ENCODE results near the gene TMEM263. TPM values are rescaled to one million over a fixed set of nuclear protein-coding genes. Genes with fewer than 3 reads are reported as not detected.

Gene TMEM263
- total and polyA plus RNA-seq, 2 experiments from 2014 or later, result 7.1 to 10.4 TPM

DNA sequence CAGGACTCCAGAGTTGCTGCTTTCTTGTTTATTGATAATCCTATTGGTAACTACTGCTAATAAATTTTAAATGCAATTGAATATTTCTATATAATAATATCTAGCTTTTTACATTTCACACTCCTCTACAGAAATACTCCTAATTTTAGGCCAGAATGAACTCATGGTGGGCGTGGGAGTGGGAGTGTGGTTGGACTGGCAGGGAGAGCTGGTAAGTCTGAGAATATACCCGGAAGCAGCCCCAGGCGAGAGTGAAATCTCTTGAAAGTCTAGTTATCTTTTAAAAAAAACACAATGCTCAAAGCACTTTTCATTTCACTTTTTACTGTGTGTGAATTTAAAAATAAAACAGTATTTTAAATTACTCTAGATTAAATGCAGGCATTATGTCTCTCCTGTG is 4.7 kb downstream of the TMEM263 start (continued):
- TF ChIP-seq, protein P1, sequence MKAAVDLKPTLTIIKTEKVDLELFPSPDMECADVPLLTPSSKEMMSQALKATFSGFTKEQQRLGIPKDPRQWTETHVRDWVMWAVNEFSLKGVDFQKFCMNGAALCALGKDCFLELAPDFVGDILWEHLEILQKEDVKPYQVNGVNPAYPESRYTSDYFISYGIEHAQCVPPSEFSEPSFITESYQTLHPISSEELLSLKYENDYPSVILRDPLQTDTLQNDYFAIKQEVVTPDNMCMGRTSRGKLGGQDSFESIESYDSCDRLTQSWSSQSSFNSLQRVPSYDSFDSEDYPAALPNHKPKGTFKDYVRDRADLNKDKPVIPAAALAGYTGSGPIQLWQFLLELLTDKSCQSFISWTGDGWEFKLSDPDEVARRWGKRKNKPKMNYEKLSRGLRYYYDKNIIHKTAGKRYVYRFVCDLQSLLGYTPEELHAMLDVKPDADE (IDR thresholded peaks at IDR 0.05), result no peak
- TF ChIP-seq, protein P2, sequence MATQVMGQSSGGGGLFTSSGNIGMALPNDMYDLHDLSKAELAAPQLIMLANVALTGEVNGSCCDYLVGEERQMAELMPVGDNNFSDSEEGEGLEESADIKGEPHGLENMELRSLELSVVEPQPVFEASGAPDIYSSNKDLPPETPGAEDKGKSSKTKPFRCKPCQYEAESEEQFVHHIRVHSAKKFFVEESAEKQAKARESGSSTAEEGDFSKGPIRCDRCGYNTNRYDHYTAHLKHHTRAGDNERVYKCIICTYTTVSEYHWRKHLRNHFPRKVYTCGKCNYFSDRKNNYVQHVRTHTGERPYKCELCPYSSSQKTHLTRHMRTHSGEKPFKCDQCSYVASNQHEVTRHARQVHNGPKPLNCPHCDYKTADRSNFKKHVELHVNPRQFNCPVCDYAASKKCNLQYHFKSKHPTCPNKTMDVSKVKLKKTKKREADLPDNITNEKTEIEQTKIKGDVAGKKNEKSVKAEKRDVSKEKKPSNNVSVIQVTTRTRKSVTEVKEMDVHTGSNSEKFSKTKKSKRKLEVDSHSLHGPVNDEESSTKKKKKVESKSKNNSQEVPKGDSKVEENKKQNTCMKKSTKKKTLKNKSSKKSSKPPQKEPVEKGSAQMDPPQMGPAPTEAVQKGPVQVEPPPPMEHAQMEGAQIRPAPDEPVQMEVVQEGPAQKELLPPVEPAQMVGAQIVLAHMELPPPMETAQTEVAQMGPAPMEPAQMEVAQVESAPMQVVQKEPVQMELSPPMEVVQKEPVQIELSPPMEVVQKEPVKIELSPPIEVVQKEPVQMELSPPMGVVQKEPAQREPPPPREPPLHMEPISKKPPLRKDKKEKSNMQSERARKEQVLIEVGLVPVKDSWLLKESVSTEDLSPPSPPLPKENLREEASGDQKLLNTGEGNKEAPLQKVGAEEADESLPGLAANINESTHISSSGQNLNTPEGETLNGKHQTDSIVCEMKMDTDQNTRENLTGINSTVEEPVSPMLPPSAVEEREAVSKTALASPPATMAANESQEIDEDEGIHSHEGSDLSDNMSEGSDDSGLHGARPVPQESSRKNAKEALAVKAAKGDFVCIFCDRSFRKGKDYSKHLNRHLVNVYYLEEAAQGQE (IDR thresholded peaks at IDR 0.05; ENCODE audit: unreplicated experiment), result no peak
- TF ChIP-seq STAT1 (IDR thresholded peaks at IDR 0.05; ENCODE audit: unreplicated experiment) (no peak), POLR2AphosphoS5 (IDR thresholded peaks at IDR 0.05; ENCODE audit: low read depth) (no peak), NANOG (IDR thresholded peaks at IDR 0.05; ENCODE audit: borderline replicate concordance) (no peak), EZH2phosphoT487 (IDR thresholded peaks at IDR 0.05; ENCODE audit: unreplicated experiment) (no peak)

DNA sequence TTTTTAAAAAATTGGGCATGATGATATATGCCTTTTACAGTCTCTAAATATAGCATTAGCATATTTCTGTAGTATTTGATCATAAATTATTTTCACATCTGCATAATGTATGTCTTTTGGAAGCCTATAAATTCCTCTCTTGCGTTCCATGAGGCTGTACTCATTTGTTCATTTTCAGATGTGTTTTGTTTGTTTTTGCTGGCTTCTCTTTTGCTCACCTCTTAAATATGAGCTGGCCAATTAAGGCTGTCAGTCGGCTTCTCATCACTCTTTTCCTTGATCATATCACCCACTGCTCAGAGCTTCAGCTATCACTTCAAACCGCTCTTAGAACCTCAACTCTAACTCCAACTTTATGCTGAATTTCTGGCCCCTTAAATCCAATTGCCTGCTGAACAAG is 6.6 kb downstream of the TMEM263 start:
- Histone ChIP-seq H3K4me3 (no peak overlapping the region), H3K4me2 (no peak overlapping the region), H3K4me1 (ENCODE audit: insufficient read depth) (0 out of 2 replicates have a peak, but pooled peaks cover 6% of the 10 kb centered on the region), H3F3A (replicated peaks; ENCODE audit: low read depth) (no peaks in the 10 kb centered on the region), H3K36me3 (ENCODE audit: insufficient read depth) (no peaks in the 10 kb centered on the region), H4K20me1 (replicated peaks; ENCODE audit: insufficient read depth) (peaks cover 16% of the 10 kb centered on the region), H3K27me3 (ENCODE audit: insufficient read depth) (no peaks in the 10 kb centered on the region), H3K27ac (ENCODE audit: low read depth) (no peak overlapping the region), H3K79me2 (replicated peaks; ENCODE audit: insufficient read depth) (peaks cover 27% of the 10 kb centered on the region), H3K9me2 (ENCODE audit: insufficient read depth) (no peaks in the 10 kb centered on the region), H2AFZ (no peak overlapping the region)
- Mint-ChIP-seq H3K27me3 (ENCODE audit: insufficient read depth, low read depth, poor library complexity) (no peaks in the 10 kb centered on the region), H3K4me3 (no peak overlapping the region), H3K4me1 (no peaks in the 10 kb centered on the region; the same call in 1 of the 3 replicates), H3K36me3 (ENCODE audit: low read depth) (no peaks in the 10 kb centered on the region), H3K27ac (no peak overlapping the region), H3K9me3 (no peaks in the 10 kb centered on the region)
- ATAC-seq (no peak), DNase-seq (ENCODE audit: low spot score) (no peak)
- TF ChIP-seq NANOG (IDR thresholded peaks at IDR 0.05; ENCODE audit: borderline replicate concordance) (no peak), ZNF331 (CRISPR knock-in tag; IDR thresholded peaks at IDR 0.05; ENCODE audit: low read depth) (no peak), JUNB (IDR thresholded peaks at IDR 0.05; ENCODE audit: unreplicated experiment) (no peak), EZH2 (IDR thresholded peaks at IDR 0.05; ENCODE audit: low read depth, unreplicated experiment) (no peak), CREB1 (CRISPR knock-in tag; IDR thresholded peaks at IDR 0.05; ENCODE audit: low read depth) (no peak), STAT1 (IDR thresholded peaks at IDR 0.05; ENCODE audit: unreplicated experiment) (no peak), ZNF114 (CRISPR knock-in tag; IDR thresholded peaks at IDR 0.05) (no peak), EZH2phosphoT487 (IDR thresholded peaks at IDR 0.05; ENCODE audit: unreplicated experiment) (no peak)
- TF ChIP-seq, protein P2 (IDR thresholded peaks at IDR 0.05; ENCODE audit: unreplicated experiment), result no peak
- TF ChIP-seq, protein P3, sequence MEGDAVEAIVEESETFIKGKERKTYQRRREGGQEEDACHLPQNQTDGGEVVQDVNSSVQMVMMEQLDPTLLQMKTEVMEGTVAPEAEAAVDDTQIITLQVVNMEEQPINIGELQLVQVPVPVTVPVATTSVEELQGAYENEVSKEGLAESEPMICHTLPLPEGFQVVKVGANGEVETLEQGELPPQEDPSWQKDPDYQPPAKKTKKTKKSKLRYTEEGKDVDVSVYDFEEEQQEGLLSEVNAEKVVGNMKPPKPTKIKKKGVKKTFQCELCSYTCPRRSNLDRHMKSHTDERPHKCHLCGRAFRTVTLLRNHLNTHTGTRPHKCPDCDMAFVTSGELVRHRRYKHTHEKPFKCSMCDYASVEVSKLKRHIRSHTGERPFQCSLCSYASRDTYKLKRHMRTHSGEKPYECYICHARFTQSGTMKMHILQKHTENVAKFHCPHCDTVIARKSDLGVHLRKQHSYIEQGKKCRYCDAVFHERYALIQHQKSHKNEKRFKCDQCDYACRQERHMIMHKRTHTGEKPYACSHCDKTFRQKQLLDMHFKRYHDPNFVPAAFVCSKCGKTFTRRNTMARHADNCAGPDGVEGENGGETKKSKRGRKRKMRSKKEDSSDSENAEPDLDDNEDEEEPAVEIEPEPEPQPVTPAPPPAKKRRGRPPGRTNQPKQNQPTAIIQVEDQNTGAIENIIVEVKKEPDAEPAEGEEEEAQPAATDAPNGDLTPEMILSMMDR (conservative IDR thresholded peaks at IDR 0.05; ENCODE audit: low read depth in 2 of 2), result no peak

Data from GM23338 (cell line).